Measurements from ENCODE around the gene SETD3. TPM values are rescaled to one million over a fixed set of nuclear protein-coding genes. Genes with fewer than 3 reads are reported as not detected.

The SETD3 gene
- total and polyA plus RNA-seq, 2 donors (not counting 1 experiment from before 2014, with no cell fraction given): 30.9 to 38.3 TPM

GRCh38 chr14:99388286-99388685 is 92.4 kb downstream of the SETD3 start:
- Histone ChIP-seq H3K9me3 (ENCODE audit: control insufficient read depth, insufficient read depth, low read depth, low read length) (no peaks in the 10 kb centered on the region), H3K27me3 (ENCODE audit: control insufficient read depth, insufficient read depth, low read length) (peaks cover 9% of the 10 kb centered on the region), H3K4me1 (ENCODE audit: control insufficient read depth, extremely low read depth, insufficient read depth, low read length) (no peaks in the 10 kb centered on the region), H3K27ac (ENCODE audit: insufficient read depth, low read length) (no peak overlapping the region), H3K36me3 (ENCODE audit: control insufficient read depth, insufficient read depth, low read length) (no peaks in the 10 kb centered on the region), H3K4me2 (ENCODE audit: extremely low read depth, insufficient read depth, low read length) (no peak overlapping the region), H3K79me2 (ENCODE audit: control insufficient read depth, insufficient read depth, low read length) (no peaks in the 10 kb centered on the region), H3K9ac (ENCODE audit: insufficient read depth, low read length) (no peak overlapping the region), H4K20me1 (ENCODE audit: control insufficient read depth, extremely low read depth, insufficient read depth, low read length) (no peaks in the 10 kb centered on the region), H3K4me3 (replicated peaks in 1 of 4; ENCODE audit: control extremely low read depth in 1 of 4, insufficient read depth in 1 of 4, low read depth in 3 of 4, low read length in 4 of 4) (no peak overlapping the region), H2AFZ (ENCODE audit: low read length) (no peak overlapping the region)
- no peak for DNase-seq (ENCODE audit: low read depth in 2 of 2)
- TF ChIP-seq EZH2 (IDR thresholded peaks at IDR 0.05; ENCODE audit: low read length, missing control alignments): no peak
- no peak for TF ChIP-seq CTCF (conservative IDR thresholded peaks at IDR 0.05 in 1 of 2, IDR thresholded peaks at IDR 0.05 in 1 of 2; ENCODE audit: low read depth in 1 of 2, low read length in 2 of 2)

GRCh38 chr14:99387880-99388279 is 92.8 kb downstream of the SETD3 start:
- Histone ChIP-seq H3K27ac (ENCODE audit: insufficient read depth, low read length) (no peak overlapping the region), H3K9ac (ENCODE audit: insufficient read depth, low read length) (no peak overlapping the region), H4K20me1 (ENCODE audit: control insufficient read depth, extremely low read depth, insufficient read depth, low read length) (no peaks in the 10 kb centered on the region), H3K4me2 (ENCODE audit: extremely low read depth, insufficient read depth, low read length) (no peak overlapping the region), H2AFZ (ENCODE audit: low read length) (no peak overlapping the region), H3K9me3 (ENCODE audit: control insufficient read depth, insufficient read depth, low read depth, low read length) (no peaks in the 10 kb centered on the region), H3K36me3 (ENCODE audit: control insufficient read depth, insufficient read depth, low read length) (no peaks in the 10 kb centered on the region), H3K27me3 (ENCODE audit: control insufficient read depth, insufficient read depth, low read length) (peaks cover 9% of the 10 kb centered on the region), H3K4me1 (ENCODE audit: control insufficient read depth, extremely low read depth, insufficient read depth, low read length) (no peaks in the 10 kb centered on the region), H3K4me3 (replicated peaks in 1 of 4; ENCODE audit: control extremely low read depth in 1 of 4, insufficient read depth in 1 of 4, low read depth in 3 of 4, low read length in 4 of 4) (no peak overlapping the region), H3K79me2 (ENCODE audit: control insufficient read depth, insufficient read depth, low read length) (no peaks in the 10 kb centered on the region)
- TF ChIP-seq EZH2 (IDR thresholded peaks at IDR 0.05; ENCODE audit: low read length, missing control alignments): no peak
- TF ChIP-seq CTCF (conservative IDR thresholded peaks at IDR 0.05 in 1 of 2, IDR thresholded peaks at IDR 0.05 in 1 of 2; ENCODE audit: low read depth in 1 of 2, low read length in 2 of 2): no peak
- no peak for DNase-seq (ENCODE audit: low read depth in 2 of 2)

- Histone ChIP-seq H3K79me2 (ENCODE audit: control insufficient read depth, insufficient read depth, low read length) (no peaks in the 10 kb centered on the region), H3K27me3 (ENCODE audit: control insufficient read depth, insufficient read depth, low read length) (peaks cover 9% of the 10 kb centered on the region), H3K36me3 (ENCODE audit: control insufficient read depth, insufficient read depth, low read length) (no peaks in the 10 kb centered on the region), H3K9me3 (ENCODE audit: control insufficient read depth, insufficient read depth, low read depth, low read length) (no peaks in the 10 kb centered on the region), H2AFZ (ENCODE audit: low read length) (no peak overlapping the region), H3K4me1 (ENCODE audit: control insufficient read depth, extremely low read depth, insufficient read depth, low read length) (no peaks in the 10 kb centered on the region), H3K4me2 (ENCODE audit: extremely low read depth, insufficient read depth, low read length) (no peak overlapping the region), H3K27ac (ENCODE audit: insufficient read depth, low read length) (no peak overlapping the region), H4K20me1 (ENCODE audit: control insufficient read depth, extremely low read depth, insufficient read depth, low read length) (no peaks in the 10 kb centered on the region), H3K4me3 (replicated peaks in 1 of 4; ENCODE audit: control extremely low read depth in 1 of 4, insufficient read depth in 1 of 4, low read depth in 3 of 4, low read length in 4 of 4) (no peak overlapping the region), H3K9ac (ENCODE audit: insufficient read depth, low read length) (no peak overlapping the region)
- DNase-seq (ENCODE audit: low read depth in 2 of 2): no peak
- no peak for TF ChIP-seq CTCF (conservative IDR thresholded peaks at IDR 0.05 in 1 of 2, IDR thresholded peaks at IDR 0.05 in 1 of 2; ENCODE audit: low read depth in 1 of 2, low read length in 2 of 2)
Measured at GRCh38 chr14:99384450-99385417, 95.9 kb downstream of the SETD3 start.
